Lower leg skin (tissue), 4 donors: ENCODE results near the gene TWIST2. TPM values are rescaled to one million over a fixed set of nuclear protein-coding genes. Genes with fewer than 3 reads are reported as not detected.

Experiments
- DNase-seq, 2 donors: peaks; one replicate each; pipeline ENCODE4 v3.0.0-alpha.2; 2019; ENCODE audit warnings: low spot score in 2 of 2
- H3K4me3 ChIP-seq: fragments of 200-600 bp; sonication (generic); 2 replicates; pipeline ENCODE4 v1.5.1; 2017; ENCODE audit warnings: mild to moderate bottlenecking, low read depth; ENCODE audit not compliant: poor library complexity, severe bottlenecking
- CTCF ChIP-seq, 3 donors: fragments of 450-650 bp; IDR thresholded peaks; one replicate each; pipeline ENCODE4 v1.5.1; 2016; ENCODE audit warnings: antibody characterized with exemption in 3 of 3, mild to moderate bottlenecking in 3 of 3, moderate library complexity in 2 of 3
- POLR2A ChIP-seq, 2 donors: fragments of 450-650 bp; IDR thresholded peaks; one replicate each; pipeline ENCODE4 v1.6.1; 2016 to 2017; ENCODE audit warnings: antibody characterized with exemption in 2 of 2, mild to moderate bottlenecking in 1 of 2, moderate library complexity in 1 of 2
- WGBS, 2 donors: methylation state at CpG; one replicate each; pipeline ENCODE4 v1.1.5; 2018; 5-methylcytosine and 5-hydroxymethylcytosine counted together
- intact Hi-C: fragments of 100-400 bp; cut with DNase I; formaldehyde crosslinking; loops from one replicate; pipeline ENCODE4 v1.15.0; 2023; ENCODE audit warnings: low total_unique reads
- total RNA-seq, 4 donors: library from RNA; depleted of rRNA; stranded (reverse); fragments of >200 nt; gene quantifications; one replicate each; pipeline ENCODE4 v1.1.0, GENCODE V29; 2016

Gene TWIST2
- total RNA-seq, 4 donors from 2014 or later = 36.5 to 47.8 (median 38.5) TPM

- no peak overlapping the region for H3K4me3 ChIP-seq
- peak in 1 of 2 donors; percentile 89 for DNase-seq
- intact Hi-C loops = no loop called here
- WGBS, 2 donors = 68 to 78% methylated on average over 3 of the region's 3 CpGs
- TF ChIP-seq CTCF (IDR thresholded peaks at IDR 0.05) (no peak), POLR2A (IDR thresholded peaks at IDR 0.05) (no peak)
Measured at GRCh38 chr2:238875101-238875470, 27.2 kb downstream of the TWIST2 start.

GRCh38 chr2:238875471-238876231 is 27.8 kb downstream of the TWIST2 start:
- H3K4me3 ChIP-seq = no peak overlapping the region
- intact Hi-C loops = no loop called here
- DNase-seq = peak in 1 of 2 donors; percentile 88
- 60 to 61% methylated on average over 17 of the region's 17 CpGs for WGBS, 2 donors
- TF ChIP-seq POLR2A (IDR thresholded peaks at IDR 0.05) (no peak), CTCF (IDR thresholded peaks at IDR 0.05) (no peak)

- no peak overlapping the region for H3K4me3 ChIP-seq
- WGBS, 2 donors = 78 to 83% methylated on average over 3 of the region's 3 CpGs
- peak in 1 of 2 donors; percentile 54 for DNase-seq
- intact Hi-C loops = no loop called here
- TF ChIP-seq POLR2A (IDR thresholded peaks at IDR 0.05) (no peak), CTCF (IDR thresholded peaks at IDR 0.05) (no peak)
Measured at GRCh38 chr2:238876232-238876630, 28.3 kb downstream of the TWIST2 start.

GRCh38 chr2:238878051-238878735 is 30.3 kb downstream of the TWIST2 start:
- no peak for DNase-seq
- no peak overlapping the region for H3K4me3 ChIP-seq
- no peak for TF ChIP-seq POLR2A (IDR thresholded peaks at IDR 0.05)
- WGBS, 2 donors = 73 to 76% methylated on average over 8 of the region's 8 CpGs
- intact Hi-C loops = no loop called here

- 66 to 83% methylated on average over 6 of the region's 6 CpGs for WGBS, 2 donors
Measured at GRCh38 chr2:238879043-238879442, 31.2 kb downstream of the TWIST2 start.

More at GRCh38 chr2:238879043-238879442, 31.2 kb downstream of the TWIST2 start:
- intact Hi-C loops = no loop called here
- no peak overlapping the region for H3K4me3 ChIP-seq
- DNase-seq = peak in 1 of 2 donors; percentile 63
- TF ChIP-seq POLR2A (IDR thresholded peaks at IDR 0.05) (no peak), CTCF (IDR thresholded peaks at IDR 0.05) (no peak)
